NCI-H2196 treated with DMSO at 0.1 percent for 48 hours (cell line): Measurements from ENCODE around the gene MAGI2.

ENCODE experiments used
- DNase-seq: peaks from one replicate; lab custom pipeline; 2025; ENCODE audit not compliant: unreplicated experiment; lab: John Stamatoyannopoulos, UW

MAGI2 gene

GRCh38 chr7:79272938-79273337, 180.5 kb downstream of the MAGI2 start:
- DNase-seq, result no peak

- no peak for DNase-seq
Measured at GRCh38 chr7:79272066-79272669, 181.3 kb downstream of the MAGI2 start.

GRCh38 chr7:79268730-79269129, 184.7 kb downstream of the MAGI2 start:
- DNase-seq, result no peak

DNA sequence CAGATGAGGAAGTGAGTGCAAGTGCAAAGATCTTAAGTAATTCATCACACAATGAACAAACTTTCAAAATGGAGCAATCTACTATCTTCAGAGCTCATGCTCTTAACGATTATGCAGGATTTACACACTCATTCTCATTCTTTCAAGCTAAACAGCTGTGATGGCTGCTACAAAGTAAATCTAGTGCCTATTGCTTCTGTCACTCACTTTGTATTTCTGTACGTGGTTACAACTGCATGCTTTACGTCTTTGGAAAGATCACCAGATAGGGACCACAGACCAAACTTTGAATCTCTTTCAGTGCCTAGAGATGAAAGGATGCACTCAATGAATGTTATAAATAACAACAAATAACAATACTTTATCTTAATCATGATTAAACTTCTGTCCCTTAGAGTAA, 194.6 kb downstream of the MAGI2 start:
- DNase-seq, result no peak

DNA sequence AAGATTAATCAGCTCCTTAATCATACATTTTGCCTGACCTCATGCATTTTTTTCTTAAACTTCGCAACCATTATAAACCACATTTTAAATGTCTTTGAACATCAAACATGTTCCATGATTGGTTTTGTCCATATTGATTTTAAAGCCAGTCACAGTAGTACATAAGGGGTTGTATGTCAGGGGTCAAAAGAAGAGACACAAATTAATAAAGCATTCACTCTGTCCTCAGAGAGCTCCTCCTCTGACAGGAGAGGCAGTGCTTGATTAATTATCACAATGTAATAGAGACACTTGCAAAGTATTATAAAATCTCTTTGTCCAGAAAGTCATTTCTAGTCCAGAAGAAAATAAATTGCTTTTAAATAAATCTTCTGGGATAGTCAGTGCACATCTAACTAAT, 195.5 kb downstream of the MAGI2 start:
- DNase-seq, result no peak

DNA sequence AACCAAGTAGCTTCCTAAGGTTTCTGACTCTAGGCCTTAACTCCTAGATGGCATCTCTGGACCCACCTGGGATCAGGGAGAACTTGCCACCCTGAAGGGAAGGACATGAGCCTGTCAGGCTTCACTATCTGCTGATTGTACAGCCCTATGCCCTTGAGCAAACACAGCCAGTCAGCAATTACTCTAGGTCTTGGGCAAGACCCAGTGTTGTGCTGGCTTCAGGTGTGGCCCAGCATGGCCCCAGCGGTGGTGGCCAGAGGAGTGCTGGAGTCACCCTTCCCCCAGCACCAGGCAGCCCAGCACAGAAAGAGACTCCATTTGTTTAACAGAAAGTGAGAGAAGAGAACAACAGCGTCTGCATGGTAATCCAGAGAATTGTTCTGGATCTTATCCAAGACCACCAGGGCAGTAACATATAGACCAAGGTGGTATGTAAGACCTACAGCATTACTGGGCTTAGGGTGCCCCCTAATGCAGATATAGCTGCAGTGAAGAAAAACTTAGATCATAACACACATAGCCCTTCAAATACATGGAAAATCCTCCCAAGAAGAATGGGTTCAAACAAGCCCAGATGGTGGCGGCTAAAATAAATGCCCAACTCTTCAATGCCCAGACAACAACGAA, 207.7 kb downstream of the MAGI2 start:
- no peak for DNase-seq

DNA sequence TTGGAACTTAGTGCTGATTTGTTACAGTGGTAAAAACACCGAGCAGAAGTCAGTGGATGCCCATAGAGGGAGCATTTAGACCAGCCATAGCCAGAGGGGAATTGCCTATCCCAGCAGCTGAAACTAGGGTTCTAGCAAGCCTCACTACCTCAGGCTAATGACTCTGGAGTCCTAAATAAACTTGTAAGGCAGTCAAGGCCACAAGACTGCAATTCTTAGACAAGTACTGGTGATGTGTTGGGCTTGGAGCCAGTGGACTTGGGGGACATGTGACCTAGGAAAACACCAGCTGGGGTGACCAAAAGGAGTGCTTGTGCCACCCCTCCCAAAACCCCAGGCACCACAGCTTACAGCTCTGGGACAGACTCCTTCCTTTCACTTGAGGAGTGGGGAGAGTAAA, 209.0 kb downstream of the MAGI2 start:
- DNase-seq, result no peak

- no peak for DNase-seq
Measured at GRCh38 chr7:79241288-79242060, 212.0 kb downstream of the MAGI2 start.

DNA sequence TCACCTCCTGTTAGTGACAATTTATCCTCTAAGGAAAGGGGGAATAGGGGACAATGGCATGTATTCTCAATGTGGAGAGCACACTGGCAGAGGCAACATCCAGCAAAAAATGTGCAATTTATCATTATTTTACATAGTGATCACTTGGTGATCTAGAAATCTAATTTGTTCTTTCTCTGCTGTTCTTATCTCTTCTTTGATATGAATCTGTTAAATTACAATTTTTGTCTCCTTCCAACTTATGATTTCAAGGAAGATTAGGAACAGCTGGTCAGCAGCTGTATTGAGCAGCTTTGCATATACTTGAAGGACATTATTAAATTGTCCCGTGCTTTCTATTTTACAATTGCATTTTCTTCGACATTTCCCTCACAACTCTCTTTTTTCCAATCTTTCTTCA, 213.1 kb downstream of the MAGI2 start:
- no peak for DNase-seq

DNA sequence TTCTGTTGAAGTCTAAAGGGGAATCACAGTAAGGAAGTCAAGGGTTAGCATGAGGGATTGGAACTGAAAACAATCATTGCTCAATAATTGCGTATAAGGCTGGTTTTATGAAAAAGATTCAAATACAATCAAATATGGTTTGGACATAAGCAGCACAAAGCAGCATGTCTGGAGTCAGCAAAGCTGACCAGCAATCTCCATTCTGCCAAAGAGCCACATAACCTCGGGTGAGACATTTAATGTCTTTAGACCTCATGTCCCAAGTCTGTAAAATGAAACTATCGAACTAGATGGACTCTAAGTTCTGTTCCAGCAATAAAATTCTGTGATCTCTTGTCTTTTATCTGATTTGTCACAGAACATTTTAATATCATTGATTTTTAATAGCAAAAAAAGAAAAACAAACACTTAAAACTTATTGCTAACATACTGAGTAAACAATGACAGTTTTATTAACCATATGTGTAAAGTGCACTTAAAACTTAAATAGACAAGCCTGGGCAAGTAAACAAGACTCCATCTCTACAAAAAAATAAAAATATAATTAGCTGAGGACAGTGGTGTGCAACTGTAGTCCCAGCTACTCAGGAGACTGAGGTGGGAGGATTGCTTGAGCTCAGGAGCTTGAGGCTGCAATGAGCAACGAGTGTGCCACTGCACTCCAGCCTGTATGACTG, 217.0 kb downstream of the MAGI2 start:
- DNase-seq, result no peak

- DNase-seq, result no peak
Measured at GRCh38 chr7:79227044-79227443, 226.4 kb downstream of the MAGI2 start.

- no peak for DNase-seq
Measured at GRCh38 chr7:79221211-79221610, 232.3 kb downstream of the MAGI2 start.

- DNase-seq, result no peak
Measured at GRCh38 chr7:79217976-79218626, 235.4 kb downstream of the MAGI2 start.

- no peak for DNase-seq
Measured at GRCh38 chr7:79217468-79217867, 236.0 kb downstream of the MAGI2 start.

- no peak for DNase-seq
Measured at GRCh38 chr7:79216236-79216635, 237.2 kb downstream of the MAGI2 start.

DNA sequence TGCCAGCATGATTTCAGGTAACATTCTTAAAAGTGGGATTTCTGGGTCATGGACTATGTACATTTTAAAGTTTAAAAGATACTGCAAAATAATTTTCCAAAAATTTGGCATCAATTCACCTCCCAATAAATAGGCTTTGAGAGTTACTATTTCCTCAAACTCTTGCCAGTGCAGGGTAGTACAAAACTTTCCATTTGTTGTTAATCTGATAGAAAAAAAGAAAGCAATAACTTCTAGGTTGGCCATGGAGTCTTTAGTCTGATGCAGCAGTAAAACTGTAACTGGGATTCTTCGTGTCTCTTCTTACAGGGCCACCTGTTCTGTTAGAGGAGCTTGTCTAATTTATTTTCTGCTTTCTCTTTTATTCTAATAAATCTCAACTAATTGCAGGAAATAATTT, 241.1 kb downstream of the MAGI2 start:
- DNase-seq, result no peak

- DNase-seq, result no peak
Measured at GRCh38 chr7:79211724-79212123, 241.7 kb downstream of the MAGI2 start.

GRCh38 chr7:79199961-79200360, 253.5 kb downstream of the MAGI2 start:
- no peak for DNase-seq

DNA sequence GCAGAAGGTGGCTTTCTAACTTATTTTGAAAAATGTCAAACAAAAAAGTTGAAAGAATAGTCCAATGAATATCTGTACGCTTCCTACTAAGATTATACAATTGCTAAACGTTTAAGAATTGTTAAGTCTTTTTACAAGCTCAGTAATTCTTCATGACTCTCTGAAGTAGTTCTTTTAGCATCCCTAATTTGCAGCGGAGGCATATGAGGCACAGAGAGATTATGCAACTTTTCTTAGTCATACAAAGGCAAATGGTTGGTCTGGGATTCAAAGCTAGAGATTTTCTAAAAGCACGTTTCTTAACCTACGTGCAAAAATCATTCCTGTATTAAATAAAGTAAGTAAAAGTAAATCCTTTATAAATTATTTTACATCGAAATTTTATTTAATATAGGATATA, 254.2 kb downstream of the MAGI2 start:
- DNase-seq, result no peak

GRCh38 chr7:79185605-79186004, 267.9 kb downstream of the MAGI2 start:
- DNase-seq, result no peak

DNA sequence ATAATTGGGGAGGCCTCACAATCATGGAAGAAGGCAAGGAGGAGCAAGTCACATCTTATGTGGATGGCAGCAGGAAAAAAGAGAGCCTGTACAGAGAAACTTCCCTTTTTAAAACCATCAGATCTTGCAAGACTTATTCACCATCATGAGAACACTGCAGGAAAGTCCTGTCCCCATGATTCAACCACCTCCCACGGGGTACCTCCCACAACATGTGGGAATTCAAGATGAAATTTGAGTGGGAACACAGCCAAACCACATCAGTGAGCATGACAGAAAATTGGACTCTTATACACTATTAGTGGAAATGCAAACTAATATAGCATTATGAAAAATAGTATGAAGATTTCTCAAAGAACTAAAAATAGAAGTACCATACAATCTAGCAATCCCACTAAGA, 271.2 kb downstream of the MAGI2 start:
- DNase-seq, result no peak
